SHP77 (cell line): Measurements from ENCODE around the gene CNOT2.
"Not testable (repeated sequence)": the region's sequence is repeated elsewhere in the genome, so short reads cannot be mapped to it uniquely, and the experiment has no call there.

Experiments
- DNase-seq, 2 experiments: peaks; one replicate each; lab custom pipeline; 2025; lab: John Stamatoyannopoulos, UW

Gene CNOT2

DNA sequence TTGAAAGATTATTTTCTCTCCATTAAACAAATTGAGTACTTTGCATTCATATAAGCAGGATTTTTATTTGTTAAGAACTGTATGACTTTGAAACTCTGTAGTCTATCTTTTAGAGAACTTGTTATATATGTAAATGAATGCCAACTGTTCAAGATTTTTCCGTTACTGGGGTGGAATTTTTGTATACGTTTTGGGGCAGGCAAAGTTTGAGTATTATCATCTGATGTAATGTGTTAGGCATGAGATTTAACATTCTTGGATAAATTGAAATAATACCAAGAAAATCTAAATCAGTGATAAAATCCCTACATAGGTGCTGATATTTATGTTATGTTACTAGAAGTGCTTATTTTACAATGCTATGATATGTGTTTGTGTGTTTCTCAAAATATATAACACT, 8.4 kb downstream of the CNOT2 start:
- DNase-seq: no peak

DNA sequence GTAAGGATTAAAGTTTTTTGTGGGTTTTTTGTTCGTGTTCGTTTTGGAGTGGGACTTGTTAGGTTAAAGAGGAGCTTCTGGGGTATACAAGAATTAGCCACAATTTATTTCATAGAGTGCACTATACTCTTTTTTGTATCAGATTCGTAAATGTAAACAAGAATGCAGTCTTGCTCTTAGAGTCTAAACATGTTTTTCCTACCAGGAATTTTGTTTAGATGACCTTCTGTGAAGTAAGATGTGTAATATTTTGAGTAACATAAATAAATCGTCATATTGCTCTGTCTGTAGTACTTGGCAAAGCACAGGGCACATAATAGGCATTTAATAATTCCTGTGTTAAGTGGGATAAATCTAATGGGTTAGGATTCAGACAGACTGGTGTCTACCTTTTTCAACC, 9.6 kb downstream of the CNOT2 start:
- DNase-seq: no peak

DNA sequence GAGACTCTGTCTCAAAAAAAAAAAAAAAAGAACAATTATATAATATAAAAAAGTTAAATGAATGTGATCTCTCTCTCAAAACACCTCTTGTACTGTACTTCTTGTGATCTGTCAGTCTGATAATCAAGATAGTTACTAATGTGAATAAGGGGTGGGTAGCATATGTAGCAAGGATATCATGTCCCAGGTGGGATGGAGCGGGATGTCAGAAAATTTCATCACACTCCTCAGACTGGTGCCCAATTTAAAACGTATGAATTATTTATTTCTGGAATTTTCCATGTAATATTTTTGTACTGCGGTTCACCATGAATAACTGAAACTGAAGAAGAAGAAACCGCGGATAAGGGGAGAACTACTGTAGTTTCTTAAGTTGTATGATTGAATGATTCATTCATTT, 11.0 kb downstream of the CNOT2 start:
- DNase-seq: no peak

DNA sequence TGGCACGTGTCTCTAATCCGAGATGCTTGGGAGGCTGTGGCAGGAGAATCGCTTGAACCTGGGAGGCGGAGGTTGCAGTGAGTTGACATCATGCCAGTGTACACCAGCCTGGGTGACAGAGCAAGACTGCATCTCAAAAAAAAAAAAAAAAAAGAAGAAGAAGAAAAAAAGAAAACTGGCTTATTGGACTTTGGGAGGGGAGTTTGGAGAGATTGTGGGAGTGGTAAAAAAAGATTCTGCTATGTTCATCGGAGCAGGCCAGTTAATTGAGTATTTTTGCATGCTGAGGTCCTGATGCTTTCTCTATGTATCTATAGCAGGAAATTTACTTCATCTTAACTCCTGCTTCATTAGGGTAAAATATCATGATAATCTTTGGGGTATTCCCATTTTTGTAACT, 11.6 kb downstream of the CNOT2 start:
- DNase-seq: no peak

DNA sequence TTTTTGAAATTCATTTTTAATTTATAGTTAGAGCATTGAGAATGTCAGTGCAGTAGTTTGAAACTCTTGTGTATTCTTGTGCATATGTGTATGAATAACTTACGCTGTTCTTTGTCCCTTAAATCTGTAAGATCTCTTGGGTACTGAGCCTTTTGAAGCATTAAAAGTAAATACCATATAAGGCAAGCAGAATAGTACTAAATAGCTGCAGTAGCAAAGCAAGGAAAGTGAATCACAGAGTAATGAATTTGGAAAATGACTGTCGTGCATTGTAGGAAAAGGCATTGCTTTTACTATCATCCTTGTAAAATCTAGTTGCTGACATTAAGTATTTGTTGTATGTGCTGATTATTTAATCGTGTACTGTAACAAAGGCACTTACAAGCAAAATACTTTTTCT, 12.1 kb downstream of the CNOT2 start:
- no peak for DNase-seq

DNA sequence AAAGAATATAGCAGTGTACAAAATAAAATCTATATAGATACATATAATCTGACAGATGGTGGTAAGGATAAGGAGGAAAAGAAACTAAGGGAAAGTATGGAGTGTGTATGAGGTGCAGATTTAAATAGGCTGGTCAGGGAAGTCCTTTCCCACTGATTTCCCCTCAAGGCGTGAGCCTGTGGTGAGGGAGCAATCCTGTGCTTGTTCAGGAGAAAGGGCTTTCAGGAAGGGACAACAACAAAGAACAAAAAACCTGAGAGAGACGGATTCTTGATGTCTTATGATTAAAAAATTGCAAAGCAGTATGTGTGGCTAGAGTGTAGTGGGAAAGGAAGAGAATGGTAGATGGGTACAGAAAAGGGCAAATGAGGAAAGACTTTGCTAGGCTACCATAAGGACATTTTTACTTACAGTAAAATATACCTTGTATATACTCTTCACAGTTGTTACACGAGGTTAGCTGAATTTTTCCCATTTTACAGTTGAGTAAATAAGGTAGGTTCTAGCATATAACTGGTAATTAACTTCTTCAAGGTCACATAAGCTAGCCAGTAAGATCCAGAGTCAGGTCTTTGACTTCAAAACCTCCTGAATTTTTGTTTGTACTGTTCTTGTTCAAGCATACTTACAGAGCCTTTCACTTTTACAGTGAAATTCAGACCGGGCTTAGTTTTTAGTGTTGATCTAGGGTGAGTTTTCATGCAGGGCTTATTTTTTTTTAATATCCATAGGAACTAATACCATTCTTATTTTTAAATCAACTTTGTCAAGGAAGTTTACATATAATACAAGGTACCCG, 15.6 kb downstream of the CNOT2 start:
- no peak for DNase-seq

DNA sequence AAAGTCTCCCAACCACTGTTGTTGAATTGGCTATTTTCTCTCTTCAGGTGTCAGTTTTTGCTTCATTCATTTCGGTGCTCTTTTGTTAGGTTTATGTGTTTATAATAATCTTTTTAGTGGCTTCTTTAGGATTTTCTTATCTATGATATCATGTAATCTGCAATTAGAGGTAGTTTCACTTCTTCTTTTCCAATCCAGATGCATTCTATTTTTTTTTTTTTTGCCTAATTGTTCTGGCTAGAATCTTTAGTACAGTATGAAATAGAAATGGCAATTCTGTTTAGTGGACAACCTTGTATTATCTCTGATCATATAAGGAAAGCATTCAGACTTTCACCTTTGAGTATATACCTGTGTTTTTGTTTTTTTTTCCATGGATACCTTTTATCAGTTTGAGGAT, 17.4 kb downstream of the CNOT2 start:
- DNase-seq: no peak

DNA sequence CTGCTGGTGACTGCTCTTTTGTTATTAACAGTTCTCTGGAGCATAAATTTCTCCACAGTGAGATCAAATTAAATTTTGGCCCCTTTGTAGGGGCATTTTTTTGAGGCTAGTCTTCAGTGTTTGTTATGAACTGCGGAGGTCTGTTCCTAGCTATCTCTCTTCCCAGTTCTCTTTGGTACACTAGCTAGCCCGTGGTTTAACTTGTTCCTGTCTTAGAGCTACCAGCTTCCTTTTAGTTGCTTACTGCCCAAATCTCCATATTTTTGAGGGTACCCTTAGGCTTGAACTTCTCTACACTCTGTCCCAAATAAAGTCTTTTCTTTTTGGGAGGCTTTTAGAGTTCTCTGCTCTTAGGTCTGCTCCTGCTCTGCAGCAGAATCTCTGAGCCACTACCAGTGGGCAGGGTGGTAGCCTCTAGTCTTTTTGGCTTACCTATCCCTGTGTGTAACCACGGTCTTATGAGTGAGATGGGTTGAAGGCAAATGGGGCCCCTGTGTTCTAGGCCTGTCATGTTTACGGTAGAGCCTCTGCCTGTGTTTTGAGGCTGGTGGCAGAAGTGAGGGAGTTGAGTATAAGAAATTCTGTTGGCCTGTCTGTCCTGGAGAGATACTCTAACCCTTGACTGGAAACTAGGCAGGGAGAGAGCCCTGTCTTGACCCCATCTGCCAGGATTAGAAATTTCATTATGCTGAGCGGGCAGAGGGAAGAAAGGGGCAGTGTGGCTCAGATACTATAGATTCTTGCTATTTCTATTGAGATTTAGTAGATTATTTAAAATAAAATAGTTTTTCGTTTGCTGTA, 21.0 kb downstream of the CNOT2 start:
- no peak for DNase-seq

DNA sequence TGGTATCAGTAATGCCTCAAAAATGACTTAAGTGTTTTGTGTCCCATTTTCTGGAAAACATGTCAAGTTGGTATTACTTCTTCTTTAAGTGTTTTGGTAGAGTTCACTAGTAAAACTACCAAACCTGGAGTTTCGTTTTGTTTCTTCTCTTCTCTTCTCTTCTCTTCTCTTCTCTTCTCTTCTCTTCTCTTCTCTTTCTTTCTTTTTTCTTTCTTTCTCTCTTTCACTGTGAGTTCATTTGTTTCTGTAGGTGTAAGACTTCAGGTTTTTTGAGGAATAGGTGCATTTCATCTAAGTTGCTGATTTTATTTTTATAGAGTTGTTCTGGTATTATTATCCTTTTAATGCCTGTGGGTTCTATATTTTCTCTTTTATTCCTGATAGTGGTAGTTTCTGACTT, 21.9 kb downstream of the CNOT2 start:
- no peak for DNase-seq

DNA sequence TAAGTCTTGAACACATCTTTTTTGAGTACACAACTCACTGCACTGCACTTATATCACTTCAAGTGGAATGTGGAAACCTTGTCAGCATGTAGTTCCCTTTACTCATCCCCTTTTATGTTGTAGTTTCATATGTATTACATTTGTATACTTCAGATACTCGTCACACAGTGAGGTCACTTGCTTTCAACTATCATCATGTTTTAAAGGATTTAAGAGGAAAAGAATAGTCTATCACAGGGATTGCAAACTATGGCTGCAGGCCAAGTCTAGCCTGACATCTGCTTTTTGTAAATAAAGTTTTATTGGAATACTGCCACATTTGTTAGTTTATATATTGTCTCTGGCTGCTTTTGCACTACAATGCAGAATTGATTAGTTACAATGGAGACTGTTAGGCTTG, 24.3 kb downstream of the CNOT2 start:
- peak; percentile 7 to 22 for DNase-seq

DNA sequence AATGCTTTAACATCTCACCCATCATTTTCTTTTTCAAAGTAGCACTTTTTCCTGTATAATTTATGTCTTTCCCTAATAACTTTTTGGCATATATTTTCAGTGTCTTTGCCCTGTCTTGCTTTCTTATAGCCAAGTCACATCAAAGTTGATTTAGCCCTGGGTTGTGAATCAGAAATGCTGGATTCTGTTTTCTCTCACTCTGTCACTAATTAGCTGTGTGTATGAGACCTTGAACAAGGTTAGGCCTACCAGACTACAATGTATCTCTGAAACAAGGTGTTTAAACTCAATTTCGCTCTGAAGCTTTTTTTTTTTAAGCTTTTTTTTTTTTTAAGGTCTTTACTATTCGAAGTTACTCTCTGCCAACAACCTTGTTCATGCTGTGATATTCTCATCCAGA, 25.7 kb downstream of the CNOT2 start:
- DNase-seq: no peak

DNA sequence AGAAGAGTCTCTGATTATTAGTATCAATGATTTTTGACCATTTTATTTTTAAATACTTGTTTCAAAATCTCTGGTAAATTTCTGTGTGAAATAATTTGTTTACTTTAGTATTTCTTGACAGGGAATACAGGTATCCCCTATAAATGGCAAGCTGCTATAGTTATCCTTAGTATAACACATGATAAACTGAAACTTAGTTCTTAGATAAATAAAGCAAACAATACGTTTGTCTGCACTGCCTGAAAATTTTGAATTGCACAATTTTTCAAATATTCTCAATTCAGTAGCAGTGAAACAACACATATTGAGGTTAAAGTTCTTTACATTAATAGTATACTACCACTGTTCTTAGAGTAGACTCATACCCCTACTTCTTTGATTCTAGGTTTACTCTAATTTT, 26.9 kb downstream of the CNOT2 start:
- no peak for DNase-seq

DNA sequence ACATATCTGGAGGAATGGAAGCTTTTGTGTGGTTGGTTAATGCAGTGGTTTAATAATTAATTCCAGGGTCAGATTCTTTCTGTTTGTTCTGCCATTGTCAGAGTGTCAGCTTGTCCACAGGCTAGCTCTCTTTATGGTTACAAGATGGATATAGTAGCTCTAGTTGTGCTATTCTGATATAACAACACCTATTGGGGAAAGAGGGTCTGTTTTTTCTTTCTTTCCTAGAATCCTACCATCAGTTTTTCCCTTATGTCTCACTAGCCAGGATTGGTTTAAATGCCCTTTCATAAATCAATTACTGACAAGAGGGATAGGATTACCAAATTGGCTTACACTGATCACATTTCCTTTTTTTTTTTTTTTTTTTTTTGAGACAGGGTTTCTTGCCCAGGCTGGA, 27.8 kb downstream of the CNOT2 start:
- DNase-seq: no peak

DNA sequence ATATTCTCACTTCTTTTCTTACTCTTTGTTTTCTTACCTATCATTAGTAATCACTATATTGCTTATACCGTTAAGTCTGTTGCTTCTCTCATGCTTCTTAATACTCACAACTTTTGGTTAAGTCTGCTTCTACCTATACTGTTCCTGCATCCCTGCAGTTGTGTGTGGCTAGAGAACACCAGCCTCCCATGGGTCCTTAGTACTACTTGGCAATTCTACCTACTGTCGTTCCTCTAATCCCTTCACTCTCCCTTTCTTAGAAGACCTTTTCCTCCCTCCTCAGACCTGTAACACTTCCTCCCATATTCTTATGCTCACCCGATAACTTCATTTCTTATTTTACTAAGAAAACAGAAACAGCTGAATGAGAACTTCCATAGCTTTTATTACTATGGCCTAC, 29.3 kb downstream of the CNOT2 start:
- no peak for DNase-seq

DNA sequence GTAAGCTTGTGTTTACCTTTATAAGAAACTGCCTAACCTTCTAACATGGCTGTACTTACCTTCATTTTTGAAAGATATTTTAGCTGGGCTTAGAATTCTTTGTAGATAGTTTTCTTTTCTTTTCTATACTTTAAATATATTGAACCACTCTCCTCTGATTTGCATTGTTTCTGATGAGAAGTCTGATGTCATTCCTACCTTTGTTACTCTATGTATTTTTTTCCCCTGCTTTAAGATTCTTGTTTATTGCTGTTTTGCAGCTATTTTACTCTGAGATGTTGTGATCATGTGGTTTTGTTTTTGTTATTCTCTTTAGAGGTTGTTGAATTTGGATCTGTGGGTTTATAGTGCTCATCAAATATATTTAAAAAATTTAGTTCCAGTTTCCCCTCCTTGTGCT, 31.8 kb downstream of the CNOT2 start:
- no peak for DNase-seq

DNA sequence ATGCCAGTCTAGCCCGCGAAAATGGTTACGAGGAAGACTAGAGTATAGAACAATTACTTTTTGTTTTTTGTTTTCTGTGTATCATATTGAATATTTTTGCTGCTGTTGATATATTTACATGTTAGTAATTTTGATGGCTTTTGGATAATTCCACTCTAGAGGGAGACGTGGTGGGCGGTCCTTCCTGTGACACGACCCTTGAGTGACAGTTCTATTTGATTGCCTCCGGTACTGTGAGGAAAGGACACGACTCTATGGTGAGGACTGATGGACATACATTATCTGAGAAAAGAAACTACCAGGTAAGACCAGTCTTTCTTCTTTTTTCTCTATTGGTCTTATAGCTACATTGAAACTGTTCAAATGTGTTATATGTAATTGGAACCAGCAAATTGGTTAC, 34.7 kb downstream of the CNOT2 start:
- DNase-seq: no peak

DNA sequence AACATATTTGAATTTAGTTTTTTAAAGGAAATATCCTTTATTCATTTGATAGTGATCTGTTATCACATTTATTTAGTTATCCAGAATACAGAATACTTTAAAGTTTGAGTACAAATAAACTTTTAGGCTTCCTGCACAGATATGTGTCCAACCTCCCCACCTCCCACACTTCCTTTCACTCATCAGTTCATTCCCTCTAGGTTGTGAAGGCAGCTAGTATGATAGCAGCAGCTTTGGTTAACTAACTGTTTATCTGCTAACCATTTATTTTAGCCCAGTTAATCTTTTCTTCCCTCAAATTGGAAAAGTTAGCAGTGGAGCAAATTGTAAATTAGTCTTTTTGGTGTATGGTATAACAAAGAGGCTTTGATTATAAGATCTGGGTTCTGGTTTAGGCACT, 35.7 kb downstream of the CNOT2 start:
- DNase-seq: no peak

DNA sequence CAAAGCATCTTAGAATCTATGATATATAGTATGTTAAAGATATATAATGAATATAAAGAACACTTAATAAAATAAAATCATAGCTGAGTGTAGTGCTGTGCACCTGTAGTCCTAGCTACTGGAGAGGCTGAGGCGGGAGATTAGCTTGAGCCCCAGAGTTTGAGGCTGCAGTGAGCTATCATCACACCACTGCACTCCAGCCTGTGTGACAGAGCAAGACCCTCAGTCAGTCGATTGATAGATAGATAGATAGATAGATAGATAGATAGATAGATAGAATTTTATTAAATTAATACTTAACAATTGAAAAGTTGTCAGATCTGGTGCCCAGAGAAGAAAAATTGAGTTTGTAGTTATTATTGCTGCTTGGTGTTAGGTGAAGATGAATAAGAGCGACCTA, 40.0 kb downstream of the CNOT2 start:
- no peak for DNase-seq

DNA sequence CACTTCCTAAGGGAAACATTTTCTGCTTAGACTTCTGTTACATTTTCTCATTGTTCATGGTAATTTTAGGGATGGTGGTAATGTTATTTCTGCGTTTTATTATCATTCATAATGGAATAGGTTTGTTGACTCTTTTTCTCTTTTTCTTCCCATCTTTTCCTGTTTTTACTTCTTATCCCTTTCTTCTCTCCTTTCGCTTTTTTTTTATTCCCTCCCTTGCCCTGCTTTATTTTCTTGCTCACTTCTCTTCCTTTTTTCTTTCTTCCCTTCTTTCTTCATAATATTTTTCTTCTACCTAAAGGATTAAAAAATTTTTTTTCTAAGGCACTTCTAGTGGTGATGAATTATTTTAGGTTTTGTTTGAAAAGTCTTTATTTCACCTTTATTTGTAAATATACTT, 45.6 kb downstream of the CNOT2 start:
- no peak for DNase-seq

DNA sequence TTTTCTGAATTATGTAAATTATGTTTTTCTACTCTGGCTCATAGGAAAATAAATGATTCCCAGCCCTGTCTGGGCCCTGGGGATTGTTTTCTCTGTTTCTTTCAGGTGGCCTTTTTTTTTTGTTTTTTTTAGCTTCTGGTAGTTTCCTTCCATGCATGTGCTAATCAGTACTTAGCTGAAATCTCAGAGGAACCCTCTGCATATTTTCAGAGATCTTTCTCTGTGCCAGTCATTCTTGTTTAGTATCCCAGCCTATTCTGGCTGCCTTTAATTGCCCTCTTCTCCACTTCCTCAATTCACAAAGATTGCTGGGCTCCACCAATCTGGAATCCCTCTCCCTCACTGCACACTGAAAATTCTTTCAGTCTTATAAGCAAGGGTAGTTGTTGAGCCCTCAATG, 46.9 kb downstream of the CNOT2 start:
- DNase-seq: no peak

DNA sequence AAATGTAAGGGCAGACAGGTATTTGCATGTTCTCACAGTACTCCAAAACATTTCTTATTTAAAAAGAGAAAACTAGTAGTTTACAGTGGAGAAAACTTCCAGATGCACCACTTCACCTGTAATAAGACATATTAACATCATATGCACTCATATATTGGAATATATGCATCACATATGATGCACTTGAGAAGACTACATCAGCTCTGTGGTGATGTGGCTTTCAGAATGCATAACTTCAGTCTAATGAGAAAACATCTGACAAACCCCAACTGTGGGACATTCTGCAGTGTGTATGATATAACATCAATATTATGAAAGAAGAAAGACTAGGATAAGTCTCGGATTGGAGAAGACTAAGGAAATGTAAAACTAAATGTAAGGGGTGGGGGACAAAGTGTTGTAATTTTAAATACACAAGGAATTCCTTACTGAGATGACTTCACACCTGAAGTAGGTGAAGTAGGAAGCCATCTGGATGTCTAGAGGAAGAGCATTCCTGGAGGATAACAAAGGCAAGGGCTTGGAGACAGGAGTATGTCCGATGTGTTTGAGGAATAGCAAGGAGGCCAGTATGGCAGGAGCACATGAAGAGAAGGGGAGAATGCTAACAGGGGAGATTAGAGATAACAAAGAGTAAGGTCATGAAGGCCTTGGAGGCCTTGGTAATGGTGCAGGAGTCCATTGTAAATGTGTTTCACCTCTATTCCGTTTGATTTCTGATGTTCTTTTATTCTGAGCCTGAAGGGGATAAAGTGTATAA, 49.0 kb downstream of the CNOT2 start:
- DNase-seq: no peak

DNA sequence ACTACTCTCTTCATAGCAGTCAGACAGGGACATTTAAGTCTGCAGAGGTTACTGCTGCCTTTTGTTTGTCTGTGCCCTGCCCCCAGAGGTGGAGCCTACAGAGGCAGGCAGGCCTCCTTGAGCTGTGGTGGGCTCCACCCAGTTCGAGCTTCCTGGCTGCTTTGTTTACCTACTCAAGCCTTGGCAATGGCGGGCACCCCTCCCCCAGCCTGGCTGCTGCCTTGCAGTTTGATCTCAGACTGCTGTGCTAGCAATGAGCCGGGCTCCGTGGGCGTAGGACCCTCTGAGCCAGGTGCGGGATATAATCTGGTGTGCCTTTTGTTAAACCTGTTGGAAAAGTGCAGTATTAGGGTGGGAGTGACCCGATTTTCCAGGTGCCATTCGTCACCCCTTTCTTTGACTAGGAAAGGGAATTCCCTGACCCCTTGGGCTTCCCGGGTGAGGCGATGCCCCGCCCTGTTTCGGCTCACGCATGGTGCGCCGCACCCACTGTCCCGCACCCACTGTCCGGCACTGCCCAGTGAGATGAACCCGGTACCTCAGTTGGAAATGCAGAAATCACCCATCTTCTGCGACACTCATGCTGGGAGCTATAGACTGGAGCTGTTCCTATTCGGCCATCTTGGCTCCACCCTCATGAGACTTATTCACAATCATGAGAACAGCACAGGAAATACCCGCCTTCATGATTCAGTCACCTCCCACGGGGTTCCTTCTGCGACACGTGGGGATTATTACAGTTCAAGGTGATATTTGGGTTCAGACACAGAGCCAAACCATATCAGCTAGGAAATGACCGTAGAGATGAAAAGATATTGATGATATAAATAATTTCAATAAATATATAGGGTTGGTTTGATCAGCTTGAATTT, 61.7 kb downstream of the CNOT2 start:
- DNase-seq: not testable (repeated sequence)
